AG04449 (cell line): ENCODE data around the gene TM9SF1.

Experiments
- CTCF ChIA-PET: fragments of 350-600 bp; formaldehyde crosslinking; extraction: SDS; loops from one replicate; lab custom pipeline; 2021; ENCODE audit warnings: antibody characterized with exemption; lab: Yijun Ruan, JAX
- POLR2A ChIA-PET: fragments of 400-600, 350-600 bp; formaldehyde crosslinking; extraction: SDS; loops from one replicate; lab custom pipeline; 2020; ENCODE audit warnings: antibody characterized with exemption, inconsistent platforms; lab: Yijun Ruan, JAX
- DNase-seq: peaks from one replicate; pipeline ENCODE4 v3.0.0-alpha.2; 2010; ENCODE audit warnings: low read depth, low spot score
- H3K4me3 ChIP-seq: 2 replicates; pipeline ENCODE4 v1.5.1; 2011; ENCODE audit warnings: low read depth, mild to moderate bottlenecking, control low read depth, low read length
- TF ChIP-seq, protein P1 (sequence below): IDR thresholded peaks from one replicate; pipeline ENCODE4 v1.5.1; 2011; ENCODE audit warnings: mild to moderate bottlenecking, moderate library complexity, low read length, control low read depth, inconsistent platforms; ENCODE audit not compliant: insufficient read depth; ENCODE audit errors: missing control alignments

The TM9SF1 gene

DNA sequence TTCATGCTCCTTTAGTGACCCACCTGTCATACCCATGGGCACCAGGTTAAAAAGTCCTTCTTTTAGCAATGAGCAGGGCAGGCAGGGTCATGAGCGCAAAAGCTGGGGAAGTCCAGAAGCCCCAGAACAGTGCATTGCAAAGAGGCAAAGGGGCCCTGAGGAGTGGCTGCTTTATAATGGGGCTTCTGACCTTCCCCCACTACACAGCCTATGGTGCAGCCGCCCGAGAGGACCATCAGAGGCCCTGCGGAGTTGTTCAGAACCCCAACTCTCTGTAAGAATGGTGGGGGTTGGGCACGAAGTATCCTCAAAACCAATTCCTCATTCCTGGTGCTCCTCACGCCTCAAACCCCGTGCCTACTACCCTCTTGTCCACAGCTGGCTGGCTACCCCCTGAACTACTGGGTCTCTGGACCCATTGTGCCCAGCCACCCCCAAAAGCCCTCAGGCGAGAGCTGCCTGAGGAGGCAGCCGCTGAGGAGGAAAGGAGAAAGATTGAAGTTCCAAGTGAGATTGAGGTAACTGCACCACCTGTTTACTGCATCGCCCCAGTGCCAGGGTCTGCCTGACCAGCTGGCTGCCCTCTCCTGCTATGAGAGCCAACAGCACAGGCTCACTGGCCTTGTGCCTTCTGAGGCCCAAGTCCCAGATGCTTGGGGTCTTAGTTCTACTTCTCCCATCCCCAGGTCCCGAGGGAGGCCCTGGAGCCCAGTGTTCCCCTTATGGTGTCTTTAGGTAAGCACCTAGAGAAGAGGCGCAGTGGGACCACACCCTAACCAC lies 16.7 kb downstream of the TM9SF1 start:
- H3K4me3 ChIP-seq, result no peak overlapping the region
- TF ChIP-seq, protein P1, sequence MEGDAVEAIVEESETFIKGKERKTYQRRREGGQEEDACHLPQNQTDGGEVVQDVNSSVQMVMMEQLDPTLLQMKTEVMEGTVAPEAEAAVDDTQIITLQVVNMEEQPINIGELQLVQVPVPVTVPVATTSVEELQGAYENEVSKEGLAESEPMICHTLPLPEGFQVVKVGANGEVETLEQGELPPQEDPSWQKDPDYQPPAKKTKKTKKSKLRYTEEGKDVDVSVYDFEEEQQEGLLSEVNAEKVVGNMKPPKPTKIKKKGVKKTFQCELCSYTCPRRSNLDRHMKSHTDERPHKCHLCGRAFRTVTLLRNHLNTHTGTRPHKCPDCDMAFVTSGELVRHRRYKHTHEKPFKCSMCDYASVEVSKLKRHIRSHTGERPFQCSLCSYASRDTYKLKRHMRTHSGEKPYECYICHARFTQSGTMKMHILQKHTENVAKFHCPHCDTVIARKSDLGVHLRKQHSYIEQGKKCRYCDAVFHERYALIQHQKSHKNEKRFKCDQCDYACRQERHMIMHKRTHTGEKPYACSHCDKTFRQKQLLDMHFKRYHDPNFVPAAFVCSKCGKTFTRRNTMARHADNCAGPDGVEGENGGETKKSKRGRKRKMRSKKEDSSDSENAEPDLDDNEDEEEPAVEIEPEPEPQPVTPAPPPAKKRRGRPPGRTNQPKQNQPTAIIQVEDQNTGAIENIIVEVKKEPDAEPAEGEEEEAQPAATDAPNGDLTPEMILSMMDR, result no peak
- no peak for DNase-seq
- ChIA-PET POLR2A (no interaction called here), CTCF (interaction anchor here (1.1 to 3.3 kb wide), 2 partner anchors 18 to 118 kb away, joined by 3 to 18 read pairs; partner anchors contain the start of gene IRF9)

DNA sequence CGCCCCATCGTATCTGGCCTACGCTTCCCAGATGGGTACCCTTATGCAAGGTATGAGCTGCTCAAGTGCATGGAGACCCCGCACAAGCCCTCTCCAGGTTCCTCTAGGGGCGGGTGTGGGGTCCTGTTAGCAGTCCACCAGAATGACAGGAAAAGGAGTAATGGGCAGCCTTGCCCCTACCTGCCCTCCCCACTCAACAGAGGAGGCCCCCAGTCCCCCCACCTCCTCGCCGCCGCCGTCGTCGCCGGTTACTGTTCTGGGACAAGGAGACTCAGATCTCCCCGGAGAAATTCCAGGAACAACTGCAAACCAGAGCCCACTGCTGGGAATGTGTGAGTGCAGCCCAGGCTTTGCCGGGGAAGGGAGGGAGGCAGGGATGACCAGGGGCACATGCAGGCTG lies 17.4 kb downstream of the TM9SF1 start:
- DNase-seq, result no peak
- TF ChIP-seq, protein P1, result no peak
- CTCF ChIA-PET, result interaction anchor here (1.3 kb wide), 1 partner anchor 17 kb away, joined by 7 read pairs; the partner anchor contains the start of gene IRF9
- POLR2A ChIA-PET, result interaction anchor here (0.8 kb wide), 1 partner anchor 8 kb away, joined by 3 read pairs; no protein-coding TSS in a partner anchor
- no peak overlapping the region for H3K4me3 ChIP-seq

DNA sequence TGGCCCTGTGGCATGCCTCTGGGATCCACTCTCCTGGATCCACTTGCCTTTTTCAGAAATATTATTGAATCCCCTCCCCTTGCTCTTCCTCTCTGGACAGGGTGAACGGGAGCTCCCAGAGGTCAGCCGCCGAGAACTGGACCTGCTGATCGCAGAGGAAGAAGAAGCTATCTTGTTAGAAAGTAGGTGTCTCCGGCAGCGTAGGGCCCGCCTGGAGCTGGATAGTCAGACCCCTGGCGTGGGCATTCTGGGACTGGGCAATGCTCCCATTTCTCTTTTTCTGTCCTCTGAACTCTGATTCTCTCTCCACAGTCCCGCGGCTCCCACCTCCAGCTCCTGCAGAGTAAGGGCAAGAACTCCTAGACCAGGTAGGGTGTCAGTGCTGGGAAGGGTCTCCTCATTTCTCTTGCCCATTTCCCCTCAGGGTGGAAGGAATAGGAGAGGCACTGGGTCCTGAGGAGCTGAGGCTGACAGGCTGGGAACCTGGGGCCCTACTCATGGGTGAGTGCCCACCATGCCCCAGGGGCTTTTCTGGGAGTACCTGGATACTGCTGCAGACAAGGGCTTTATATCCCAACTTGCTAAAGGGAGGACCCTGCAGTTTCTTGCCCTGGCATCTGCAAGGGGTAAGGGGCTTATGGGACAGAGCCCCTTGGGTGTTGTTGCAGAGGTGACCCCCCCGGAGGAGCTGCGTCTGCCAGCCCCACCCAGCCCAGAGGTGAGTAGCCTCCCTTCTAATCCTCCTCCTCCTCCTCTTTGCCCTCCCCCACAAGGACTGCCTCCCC lies 18.0 kb downstream of the TM9SF1 start:
- ChIA-PET CTCF (interaction anchor here (1.2 to 1.3 kb wide), 2 partner anchors 16 to 119 kb away, joined by 3 to 7 read pairs; partner anchors contain the start of gene IRF9), POLR2A (interaction anchor here (0.8 kb wide), 1 partner anchor 9 kb away, joined by 3 read pairs; no protein-coding TSS in a partner anchor)
- no peak for DNase-seq
- no peak overlapping the region for H3K4me3 ChIP-seq
- TF ChIP-seq, protein P1, result no peak

DNA sequence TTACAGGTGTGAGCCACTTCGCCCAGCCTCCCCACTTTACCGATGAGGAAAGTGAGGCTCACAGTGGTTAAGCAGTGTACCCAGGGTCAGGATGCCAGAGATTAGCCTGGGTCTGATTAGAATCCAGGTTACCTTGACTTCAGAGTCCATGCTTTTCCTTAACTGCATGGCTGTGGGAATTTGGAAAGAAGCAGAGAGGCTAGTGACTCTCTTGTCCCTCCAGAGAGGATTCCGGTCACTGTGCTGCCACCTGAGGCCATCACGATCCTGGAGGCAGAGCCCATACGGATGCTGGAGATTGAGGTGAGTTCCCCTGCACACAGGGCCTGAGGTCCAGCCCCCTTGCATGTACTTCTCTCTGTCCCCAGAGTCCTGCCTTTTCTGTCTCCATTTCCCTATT lies 18.6 kb downstream of the TM9SF1 start:
- no peak overlapping the region for H3K4me3 ChIP-seq
- ChIA-PET POLR2A (no interaction called here), CTCF (interaction anchor here (1.2 to 1.3 kb wide), 2 partner anchors 16 to 118 kb away, joined by 3 to 7 read pairs; partner anchors contain the start of gene IRF9)
- DNase-seq, result no peak
- TF ChIP-seq, protein P1, result no peak

DNA sequence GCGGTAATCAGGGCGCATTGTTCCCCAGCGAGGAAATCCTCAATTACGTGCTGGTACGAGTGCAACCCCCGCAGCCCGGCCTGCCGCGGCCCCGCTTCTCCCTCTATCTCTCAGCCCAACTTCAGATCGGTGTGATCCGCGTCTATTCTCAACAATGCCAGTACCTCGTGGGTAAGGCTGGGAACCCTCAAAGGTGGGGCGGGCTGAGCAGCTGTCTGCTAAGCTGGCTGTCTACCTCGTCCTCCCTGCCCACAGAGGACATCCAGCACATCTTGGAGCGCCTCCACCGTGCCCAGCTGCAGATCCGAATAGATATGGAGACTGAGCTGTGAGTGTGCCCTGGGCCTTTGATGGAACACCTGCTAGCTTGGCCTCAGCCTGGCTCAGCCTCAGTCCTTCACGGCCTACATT lies 22.4 kb downstream of the TM9SF1 start:
- H3K4me3 ChIP-seq, result no peak overlapping the region
- ChIA-PET CTCF (interaction anchor here (1.0 to 2.5 kb wide), 2 partner anchors 7 to 12 kb away, joined by 3 to 23 read pairs; partner anchors contain the start of gene IRF9), POLR2A (interaction anchor here (1.5 kb wide), 1 partner anchor 11 kb away, joined by 5 read pairs; the partner anchor contains the start of gene IRF9)
- TF ChIP-seq, protein P1, result no peak
- no peak for DNase-seq
